Measurements from ENCODE around the gene MYBPHL.

GRCh38 chr1:109354929-109355328, 48.1 kb upstream of the MYBPHL start:
- TF ChIP-seq, protein P1, sequence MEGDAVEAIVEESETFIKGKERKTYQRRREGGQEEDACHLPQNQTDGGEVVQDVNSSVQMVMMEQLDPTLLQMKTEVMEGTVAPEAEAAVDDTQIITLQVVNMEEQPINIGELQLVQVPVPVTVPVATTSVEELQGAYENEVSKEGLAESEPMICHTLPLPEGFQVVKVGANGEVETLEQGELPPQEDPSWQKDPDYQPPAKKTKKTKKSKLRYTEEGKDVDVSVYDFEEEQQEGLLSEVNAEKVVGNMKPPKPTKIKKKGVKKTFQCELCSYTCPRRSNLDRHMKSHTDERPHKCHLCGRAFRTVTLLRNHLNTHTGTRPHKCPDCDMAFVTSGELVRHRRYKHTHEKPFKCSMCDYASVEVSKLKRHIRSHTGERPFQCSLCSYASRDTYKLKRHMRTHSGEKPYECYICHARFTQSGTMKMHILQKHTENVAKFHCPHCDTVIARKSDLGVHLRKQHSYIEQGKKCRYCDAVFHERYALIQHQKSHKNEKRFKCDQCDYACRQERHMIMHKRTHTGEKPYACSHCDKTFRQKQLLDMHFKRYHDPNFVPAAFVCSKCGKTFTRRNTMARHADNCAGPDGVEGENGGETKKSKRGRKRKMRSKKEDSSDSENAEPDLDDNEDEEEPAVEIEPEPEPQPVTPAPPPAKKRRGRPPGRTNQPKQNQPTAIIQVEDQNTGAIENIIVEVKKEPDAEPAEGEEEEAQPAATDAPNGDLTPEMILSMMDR (IDR thresholded peaks at IDR 0.05): no peak
- TF ChIP-seq POLR2A (IDR thresholded peaks at IDR 0.05): no peak
